ENCODE results near the gene RBM20.
A peak's percentile ranks its signal among the peaks of the same experiment; 100 is the strongest.

Gene RBM20

DNA sequence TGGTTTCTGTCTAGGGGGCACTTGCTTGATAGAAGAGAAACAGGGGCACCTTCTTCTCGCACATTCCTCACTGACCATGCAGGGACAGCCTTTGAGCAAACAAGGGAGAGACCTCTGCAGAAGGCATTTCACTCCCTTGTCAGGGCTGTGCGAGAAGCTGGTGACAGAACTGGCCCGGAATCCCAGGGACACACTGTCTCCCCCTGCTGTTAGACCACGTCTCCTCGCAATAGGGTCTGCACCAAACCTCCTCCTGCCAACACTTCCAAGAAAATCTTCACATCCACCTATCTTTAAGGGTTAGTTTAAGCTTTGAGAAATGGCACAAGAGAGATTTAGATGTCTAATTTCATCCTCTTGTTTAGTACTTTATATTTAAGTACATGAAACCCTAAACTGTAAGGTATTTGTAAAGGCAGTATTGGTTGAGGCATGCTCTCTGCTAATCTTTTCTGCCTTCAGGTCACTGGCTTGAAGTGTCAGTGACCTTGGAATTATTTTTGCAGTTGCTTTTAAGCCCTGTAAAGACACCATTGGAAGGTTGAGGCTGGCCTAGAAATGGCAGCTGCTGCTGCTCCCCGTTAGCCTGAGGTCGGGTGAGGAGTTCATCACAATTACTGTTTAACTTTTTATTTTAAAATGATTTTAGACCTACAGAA lies 37.0 kb downstream of the RBM20 start:
- H3K27ac ChIP-seq (replicated peaks) = no peak overlapping the region
- DNase-seq (ENCODE audit: low read depth in 1 of 2, low spot score in 1 of 2) = peak in 1 of 2 experiments; percentile 25
- H3K4me3 ChIP-seq (replicated peaks; ENCODE audit: insufficient read depth, low read length) = no peak overlapping the region
- no peaks in the 10 kb centered on the region for H3K27me3 ChIP-seq (ENCODE audit: insufficient read depth, poor library complexity, severe bottlenecking)
- TF ChIP-seq, protein P1, sequence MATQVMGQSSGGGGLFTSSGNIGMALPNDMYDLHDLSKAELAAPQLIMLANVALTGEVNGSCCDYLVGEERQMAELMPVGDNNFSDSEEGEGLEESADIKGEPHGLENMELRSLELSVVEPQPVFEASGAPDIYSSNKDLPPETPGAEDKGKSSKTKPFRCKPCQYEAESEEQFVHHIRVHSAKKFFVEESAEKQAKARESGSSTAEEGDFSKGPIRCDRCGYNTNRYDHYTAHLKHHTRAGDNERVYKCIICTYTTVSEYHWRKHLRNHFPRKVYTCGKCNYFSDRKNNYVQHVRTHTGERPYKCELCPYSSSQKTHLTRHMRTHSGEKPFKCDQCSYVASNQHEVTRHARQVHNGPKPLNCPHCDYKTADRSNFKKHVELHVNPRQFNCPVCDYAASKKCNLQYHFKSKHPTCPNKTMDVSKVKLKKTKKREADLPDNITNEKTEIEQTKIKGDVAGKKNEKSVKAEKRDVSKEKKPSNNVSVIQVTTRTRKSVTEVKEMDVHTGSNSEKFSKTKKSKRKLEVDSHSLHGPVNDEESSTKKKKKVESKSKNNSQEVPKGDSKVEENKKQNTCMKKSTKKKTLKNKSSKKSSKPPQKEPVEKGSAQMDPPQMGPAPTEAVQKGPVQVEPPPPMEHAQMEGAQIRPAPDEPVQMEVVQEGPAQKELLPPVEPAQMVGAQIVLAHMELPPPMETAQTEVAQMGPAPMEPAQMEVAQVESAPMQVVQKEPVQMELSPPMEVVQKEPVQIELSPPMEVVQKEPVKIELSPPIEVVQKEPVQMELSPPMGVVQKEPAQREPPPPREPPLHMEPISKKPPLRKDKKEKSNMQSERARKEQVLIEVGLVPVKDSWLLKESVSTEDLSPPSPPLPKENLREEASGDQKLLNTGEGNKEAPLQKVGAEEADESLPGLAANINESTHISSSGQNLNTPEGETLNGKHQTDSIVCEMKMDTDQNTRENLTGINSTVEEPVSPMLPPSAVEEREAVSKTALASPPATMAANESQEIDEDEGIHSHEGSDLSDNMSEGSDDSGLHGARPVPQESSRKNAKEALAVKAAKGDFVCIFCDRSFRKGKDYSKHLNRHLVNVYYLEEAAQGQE (IDR thresholded peaks at IDR 0.05; ENCODE audit: insufficient replicate concordance, low read depth) = no peak
- TF ChIP-seq, protein P2, sequence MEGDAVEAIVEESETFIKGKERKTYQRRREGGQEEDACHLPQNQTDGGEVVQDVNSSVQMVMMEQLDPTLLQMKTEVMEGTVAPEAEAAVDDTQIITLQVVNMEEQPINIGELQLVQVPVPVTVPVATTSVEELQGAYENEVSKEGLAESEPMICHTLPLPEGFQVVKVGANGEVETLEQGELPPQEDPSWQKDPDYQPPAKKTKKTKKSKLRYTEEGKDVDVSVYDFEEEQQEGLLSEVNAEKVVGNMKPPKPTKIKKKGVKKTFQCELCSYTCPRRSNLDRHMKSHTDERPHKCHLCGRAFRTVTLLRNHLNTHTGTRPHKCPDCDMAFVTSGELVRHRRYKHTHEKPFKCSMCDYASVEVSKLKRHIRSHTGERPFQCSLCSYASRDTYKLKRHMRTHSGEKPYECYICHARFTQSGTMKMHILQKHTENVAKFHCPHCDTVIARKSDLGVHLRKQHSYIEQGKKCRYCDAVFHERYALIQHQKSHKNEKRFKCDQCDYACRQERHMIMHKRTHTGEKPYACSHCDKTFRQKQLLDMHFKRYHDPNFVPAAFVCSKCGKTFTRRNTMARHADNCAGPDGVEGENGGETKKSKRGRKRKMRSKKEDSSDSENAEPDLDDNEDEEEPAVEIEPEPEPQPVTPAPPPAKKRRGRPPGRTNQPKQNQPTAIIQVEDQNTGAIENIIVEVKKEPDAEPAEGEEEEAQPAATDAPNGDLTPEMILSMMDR (IDR thresholded peaks at IDR 0.05; ENCODE audit: insufficient read depth, low read length) = peak; percentile 30

DNA sequence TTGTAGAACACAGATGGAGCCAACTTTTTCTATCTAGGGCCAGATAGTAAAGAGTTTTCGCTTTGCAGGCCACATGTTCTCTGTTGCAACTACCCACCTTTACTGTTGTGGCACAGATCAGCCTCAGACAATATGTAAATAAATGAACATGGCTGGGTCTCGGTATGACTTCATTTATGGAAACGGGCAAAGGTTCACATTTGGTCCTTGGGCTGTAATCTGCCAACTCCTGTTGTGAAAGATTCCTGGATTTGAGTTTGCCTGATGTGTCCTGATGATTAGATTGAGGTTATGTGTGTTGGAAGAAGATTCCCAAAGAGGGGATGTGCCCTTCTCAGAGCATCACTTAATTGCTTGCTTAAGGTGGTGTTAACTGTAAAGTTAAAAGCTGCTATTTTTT lies 38.2 kb downstream of the RBM20 start:
- Histone ChIP-seq H3K4me3 (replicated peaks; ENCODE audit: insufficient read depth, low read length) (no peak overlapping the region), H3K27me3 (ENCODE audit: insufficient read depth, poor library complexity, severe bottlenecking) (no peaks in the 10 kb centered on the region), H3K27ac (replicated peaks) (no peak overlapping the region)
- TF ChIP-seq, protein P1 (IDR thresholded peaks at IDR 0.05; ENCODE audit: insufficient replicate concordance, low read depth) = no peak
- TF ChIP-seq GABPA (IDR thresholded peaks at IDR 0.05; ENCODE audit: low read depth) (no peak), SPI1 (IDR thresholded peaks at IDR 0.05; ENCODE audit: borderline replicate concordance, low read depth) (no peak)
- TF ChIP-seq, protein P2 (IDR thresholded peaks at IDR 0.05; ENCODE audit: insufficient read depth, low read length) = no peak
- no peak for DNase-seq (ENCODE audit: low read depth in 1 of 2, low spot score in 1 of 2)

DNA sequence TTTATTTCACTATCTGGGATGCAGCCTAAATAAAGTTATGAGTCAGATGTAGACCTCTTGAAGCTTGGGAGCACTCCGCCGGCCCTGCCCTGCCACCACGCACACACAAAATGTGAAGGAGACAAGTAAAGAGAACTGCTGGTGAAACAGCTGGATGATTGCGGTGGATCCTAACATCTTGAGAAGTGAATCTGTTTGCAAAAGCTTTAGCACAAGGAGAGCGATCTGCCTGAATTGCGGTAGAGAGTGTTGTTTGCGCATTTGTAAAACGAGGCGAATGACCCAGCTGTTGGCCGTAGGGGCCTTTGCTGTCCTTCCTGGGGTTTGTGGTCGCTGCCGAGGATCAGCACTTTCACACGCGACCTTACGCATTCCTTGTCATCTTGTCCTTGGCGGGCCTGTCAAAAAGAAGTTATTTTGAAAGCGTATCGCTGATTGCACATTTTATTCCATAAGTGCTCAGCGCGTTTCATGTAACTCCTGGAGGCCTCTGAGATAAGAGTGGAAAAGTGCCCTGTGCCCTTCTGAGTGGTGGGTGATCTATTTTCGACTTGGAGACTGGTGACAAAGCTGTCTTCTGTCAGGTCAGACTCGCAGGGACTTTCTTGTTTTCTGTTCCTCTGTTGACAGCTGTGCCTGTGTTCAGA lies 40.8 kb downstream of the RBM20 start:
- H3K4me3 ChIP-seq (replicated peaks; ENCODE audit: insufficient read depth, low read length) = no peak overlapping the region
- H3K27ac ChIP-seq (replicated peaks) = no peak overlapping the region
- H3K27me3 ChIP-seq (ENCODE audit: insufficient read depth, poor library complexity, severe bottlenecking) = no peaks in the 10 kb centered on the region
- no peak for DNase-seq (ENCODE audit: low read depth in 1 of 2, low spot score in 1 of 2)
- TF ChIP-seq SPI1 (IDR thresholded peaks at IDR 0.05; ENCODE audit: borderline replicate concordance, low read depth) (no peak), GABPA (IDR thresholded peaks at IDR 0.05; ENCODE audit: low read depth) (no peak), POLR2AphosphoS5 (IDR thresholded peaks at IDR 0.05; ENCODE audit: low read depth) (no peak)
- TF ChIP-seq, protein P2 (IDR thresholded peaks at IDR 0.05; ENCODE audit: insufficient read depth, low read length) = no peak
- TF ChIP-seq, protein P1 (IDR thresholded peaks at IDR 0.05; ENCODE audit: insufficient replicate concordance, low read depth) = no peak
